ENCODE measurements around the gene HERC2.
"Not testable (repeated sequence)": the region's sequence is repeated elsewhere in the genome, so short reads cannot be mapped to it uniquely, and the experiment has no call there.

The HERC2 gene

GRCh38 chr15:28179270-28179669 is 142.7 kb downstream of the HERC2 start:
- no peak for DNase-seq (ENCODE audit: low read depth in 2 of 2)

- no peak for DNase-seq (ENCODE audit: low read depth in 2 of 2)
Observed at GRCh38 chr15:28178727-28179126, 143.3 kb downstream of the HERC2 start.

GRCh38 chr15:28178290-28178689 is 143.7 kb downstream of the HERC2 start:
- no peak for DNase-seq (ENCODE audit: low read depth in 2 of 2)

GRCh38 chr15:28169366-28169765 is 152.6 kb downstream of the HERC2 start:
- DNase-seq (ENCODE audit: low read depth in 2 of 2) = no peak

- DNase-seq (ENCODE audit: low read depth in 2 of 2) = not testable (repeated sequence)
Observed at GRCh38 chr15:28168405-28169121, 153.4 kb downstream of the HERC2 start.

GRCh38 chr15:28167042-28167441 is 154.9 kb downstream of the HERC2 start:
- no peak for DNase-seq (ENCODE audit: low read depth in 2 of 2)

GRCh38 chr15:28165791-28166190 is 156.2 kb downstream of the HERC2 start:
- no peak for DNase-seq (ENCODE audit: low read depth in 2 of 2)

GRCh38 chr15:28164876-28165275 is 157.1 kb downstream of the HERC2 start:
- DNase-seq (ENCODE audit: low read depth in 2 of 2) = no peak

- DNase-seq (ENCODE audit: low read depth in 2 of 2) = no peak
Observed at GRCh38 chr15:28154283-28154682, 167.7 kb downstream of the HERC2 start.

- DNase-seq (ENCODE audit: low read depth in 2 of 2) = no peak
Observed at GRCh38 chr15:28153492-28154119, 168.4 kb downstream of the HERC2 start.

GRCh38 chr15:28152538-28152923 is 169.4 kb downstream of the HERC2 start:
- not testable (repeated sequence) for DNase-seq (ENCODE audit: low read depth in 2 of 2)

- not testable (repeated sequence) for DNase-seq (ENCODE audit: low read depth in 2 of 2)
Observed at GRCh38 chr15:28151864-28152537, 170.0 kb downstream of the HERC2 start.

GRCh38 chr15:28147801-28148200 is 174.2 kb downstream of the HERC2 start:
- DNase-seq (ENCODE audit: low read depth in 2 of 2) = no peak

GRCh38 chr15:28145419-28145818 is 176.6 kb downstream of the HERC2 start:
- DNase-seq (ENCODE audit: low read depth in 2 of 2) = not testable (repeated sequence)

GRCh38 chr15:28140062-28140461 is 181.9 kb downstream of the HERC2 start:
- no peak for DNase-seq (ENCODE audit: low read depth in 2 of 2)

- not testable (repeated sequence) for DNase-seq (ENCODE audit: low read depth in 2 of 2)
Observed at GRCh38 chr15:28137408-28138039, 184.5 kb downstream of the HERC2 start.

- DNase-seq (ENCODE audit: low read depth in 2 of 2) = not testable (repeated sequence)
Observed at GRCh38 chr15:28136236-28136904, 185.6 kb downstream of the HERC2 start.

GRCh38 chr15:28133281-28133680 is 188.7 kb downstream of the HERC2 start:
- no peak for DNase-seq (ENCODE audit: low read depth in 2 of 2)

- DNase-seq (ENCODE audit: low read depth in 2 of 2) = no peak
Observed at GRCh38 chr15:28132524-28133275, 189.3 kb downstream of the HERC2 start.

GRCh38 chr15:28131946-28132345 is 190.0 kb downstream of the HERC2 start:
- DNase-seq (ENCODE audit: low read depth in 2 of 2) = no peak

GRCh38 chr15:28131400-28131799 is 190.6 kb downstream of the HERC2 start:
- no peak for DNase-seq (ENCODE audit: low read depth in 2 of 2)

Measured in stimulated activated CD8-positive, alpha-beta memory T cell treated with anti-CD3 and anti-CD28 coated beads, Interleukin-7, amount 100 ng/mL, for 1 hour (primary cell).